Measurements from ENCODE around the gene HMCN2.

Gene HMCN2

GRCh38 chr9:130345897-130346385 is 80.4 kb downstream of the HMCN2 start:
- no peak for DNase-seq (ENCODE audit: low read depth)

GRCh38 chr9:130346431-130346830 is 80.9 kb downstream of the HMCN2 start:
- no peak for DNase-seq (ENCODE audit: low read depth)

GRCh38 chr9:130347036-130347435 is 81.5 kb downstream of the HMCN2 start:
- no peak for DNase-seq (ENCODE audit: low read depth)

- DNase-seq (ENCODE audit: low read depth): no peak
These were observed 82.4 kb downstream of the HMCN2 start for GRCh38 chr9:130347931-130348330.

- no peak for DNase-seq (ENCODE audit: low read depth)
These were observed 82.8 kb downstream of the HMCN2 start for GRCh38 chr9:130348341-130348740.

- DNase-seq (ENCODE audit: low read depth): no peak
These were observed 83.3 kb downstream of the HMCN2 start for GRCh38 chr9:130348881-130349280.

GRCh38 chr9:130349398-130349797 is 83.8 kb downstream of the HMCN2 start:
- DNase-seq (ENCODE audit: low read depth): no peak

- DNase-seq (ENCODE audit: low read depth): no peak
These were observed 85.8 kb downstream of the HMCN2 start for GRCh38 chr9:130351343-130351742.

GRCh38 chr9:130352081-130352480 is 86.5 kb downstream of the HMCN2 start:
- no peak for DNase-seq (ENCODE audit: low read depth)

- no peak for DNase-seq (ENCODE audit: low read depth)
These were observed 87.2 kb downstream of the HMCN2 start for GRCh38 chr9:130352586-130353285.

GRCh38 chr9:130354378-130354777 is 88.8 kb downstream of the HMCN2 start:
- no peak for DNase-seq (ENCODE audit: low read depth)

- DNase-seq (ENCODE audit: low read depth): no peak
These were observed 89.2 kb downstream of the HMCN2 start for GRCh38 chr9:130354806-130355205.

- DNase-seq (ENCODE audit: low read depth): no peak
These were observed 90.5 kb downstream of the HMCN2 start for GRCh38 chr9:130356033-130356432.

GRCh38 chr9:130356877-130357584 is 91.5 kb downstream of the HMCN2 start:
- DNase-seq (ENCODE audit: low read depth): no peak

- DNase-seq (ENCODE audit: low read depth): no peak
These were observed 93.4 kb downstream of the HMCN2 start for GRCh38 chr9:130358928-130359327.

- DNase-seq (ENCODE audit: low read depth): no peak
These were observed 94.3 kb downstream of the HMCN2 start for GRCh38 chr9:130359819-130360218.

GRCh38 chr9:130360672-130361071 is 95.1 kb downstream of the HMCN2 start:
- DNase-seq (ENCODE audit: low read depth): no peak

- no peak for DNase-seq (ENCODE audit: low read depth)
These were observed 96.4 kb downstream of the HMCN2 start for GRCh38 chr9:130361873-130362362.

GRCh38 chr9:130362691-130363090 is 97.1 kb downstream of the HMCN2 start:
- no peak for DNase-seq (ENCODE audit: low read depth)

GRCh38 chr9:130363755-130364404 is 98.3 kb downstream of the HMCN2 start:
- no peak for DNase-seq (ENCODE audit: low read depth)

GRCh38 chr9:130364619-130365322 is 99.2 kb downstream of the HMCN2 start:
- DNase-seq (ENCODE audit: low read depth): no peak

- no peak for DNase-seq (ENCODE audit: low read depth)
These were observed 99.8 kb downstream of the HMCN2 start for GRCh38 chr9:130365323-130365721.

All from EH (cell line).